Activated CD4-positive, alpha-beta T cell treated with anti-CD3 and anti-CD28 coated beads, Interleukin-2, amount 10 ng/mL, durations not matched to agents 24 days and 14 days (primary cell): ENCODE data around the gene NSUN5. TPM values are rescaled to one million over a fixed set of nuclear protein-coding genes. Genes with fewer than 3 reads are reported as not detected.
"Not testable (repeated sequence)": the region's sequence is repeated elsewhere in the genome, so short reads cannot be mapped to it uniquely, and the experiment has no call there.

Source experiments
- DNase-seq: peaks from one replicate; pipeline ENCODE4 v3.0.0; 2022
- H3K27ac Mint-ChIP-seq: one replicate; pipeline ENCODE4 v1.8.0; 2022; ENCODE audit warnings: mild to moderate bottlenecking, mixed read lengths
- H3K27me3 Mint-ChIP-seq: one replicate; pipeline ENCODE4 v1.8.0; 2022; ENCODE audit warnings: mixed read lengths
- H3K36me3 Mint-ChIP-seq: one replicate; pipeline ENCODE4 v1.8.0; 2022; ENCODE audit warnings: low read depth, mild to moderate bottlenecking, mixed read lengths
- H3K4me1 Mint-ChIP-seq: one replicate; pipeline ENCODE4 v1.8.0; 2021; ENCODE audit warnings: mixed read lengths
- H3K4me3 Mint-ChIP-seq: one replicate; pipeline ENCODE4 v1.8.0; 2022; ENCODE audit warnings: mild to moderate bottlenecking, moderate library complexity, mixed read lengths
- H3K9me3 Mint-ChIP-seq: one replicate; pipeline ENCODE4 v1.8.0; 2021; ENCODE audit warnings: mixed read lengths
- intact Hi-C: fragments of 100-400 bp; cut with micrococcal nuclease; formaldehyde crosslinking; loops from one replicate; pipeline ENCODE4 v1.15.1; 2023
- total RNA-seq: library from RNA; stranded (reverse); gene quantifications from 2 replicates; pipeline ENCODE4 v1.2.3, GENCODE V29; 2022

The NSUN5 gene
- total RNA-seq, 1 donor from 2014 or later = 72.5 TPM

DNA sequence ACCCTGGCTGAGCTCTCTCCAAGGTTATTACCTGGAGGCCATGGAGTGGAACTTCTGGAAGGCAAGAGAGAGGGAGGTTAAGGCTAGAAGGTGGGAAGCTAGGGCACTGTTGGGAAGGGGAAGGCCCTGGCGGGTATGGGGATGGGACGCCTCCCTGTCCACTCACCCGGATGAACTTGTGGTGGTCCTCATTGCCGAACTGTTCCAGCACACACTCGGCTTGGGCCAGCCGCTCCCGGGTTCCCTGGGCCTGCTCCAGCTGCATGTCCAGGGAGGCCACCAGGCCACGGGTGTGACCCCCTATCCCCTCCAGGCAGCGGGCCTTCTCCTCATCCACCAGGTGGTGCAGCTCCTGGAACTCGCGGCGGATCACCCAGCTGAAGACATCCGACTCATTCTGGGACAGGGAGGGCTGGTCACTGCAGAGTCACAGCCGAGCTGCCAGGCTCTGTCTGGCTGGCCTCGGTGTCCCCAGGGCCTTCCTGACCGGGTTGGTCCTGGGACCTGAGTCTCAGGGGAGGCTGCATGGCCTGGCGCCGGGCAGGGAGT, 10.1 kb upstream of the NSUN5 start:
- H3K9me3 Mint-ChIP-seq, DNase-seq, H3K4me3 Mint-ChIP-seq, H3K27ac Mint-ChIP-seq, intact Hi-C loops, H3K36me3 Mint-ChIP-seq, H3K4me1 Mint-ChIP-seq, H3K27me3 Mint-ChIP-seq: not testable (repeated sequence)

- Mint-ChIP-seq H3K4me1 (no peaks in the 10 kb centered on the region), H3K9me3 (no peaks in the 10 kb centered on the region), H3K36me3 (no peaks in the 10 kb centered on the region), H3K27me3 (no peaks in the 10 kb centered on the region), H3K27ac (no peak overlapping the region), H3K4me3 (no peak overlapping the region)
- intact Hi-C loops = no loop called here
- no peak for DNase-seq
Measured at GRCh38 chr7:73316521-73316920, 7.9 kb upstream of the NSUN5 start.

DNA sequence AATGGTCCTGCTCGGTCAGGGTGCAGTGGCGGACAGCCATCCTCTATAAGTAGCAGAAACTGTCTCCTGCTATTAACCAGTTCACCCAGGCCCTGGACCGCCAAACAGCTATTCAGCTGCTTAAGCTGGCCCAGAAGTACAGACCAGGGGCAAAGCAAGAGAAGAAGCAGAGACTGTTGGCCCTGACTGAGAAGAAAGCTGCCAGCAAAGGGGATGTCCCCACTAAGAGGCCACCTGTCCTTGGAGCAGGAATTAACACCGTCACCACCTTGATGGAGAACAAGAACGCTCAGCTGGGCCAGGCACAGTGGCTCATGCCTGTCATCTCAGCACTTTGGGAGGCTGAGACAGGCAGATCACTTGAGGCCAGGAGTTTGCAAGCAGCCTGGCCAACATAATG, 5.6 kb upstream of the NSUN5 start:
- H3K4me1 Mint-ChIP-seq = peaks cover under 1% of the 10 kb centered on the region
- no peaks in the 10 kb centered on the region for H3K27me3 Mint-ChIP-seq
- intact Hi-C loops = no loop called here
- no peaks in the 10 kb centered on the region for H3K36me3 Mint-ChIP-seq
- H3K27ac Mint-ChIP-seq = no peak overlapping the region
- no peaks in the 10 kb centered on the region for H3K9me3 Mint-ChIP-seq
- no peak for DNase-seq
- H3K4me3 Mint-ChIP-seq = no peak overlapping the region

GRCh38 chr7:73313521-73313906, 4.9 kb upstream of the NSUN5 start:
- intact Hi-C loops = no loop called here
- H3K4me3 Mint-ChIP-seq = no peak overlapping the region
- no peak for DNase-seq
- no peaks in the 10 kb centered on the region for H3K9me3 Mint-ChIP-seq
- H3K36me3 Mint-ChIP-seq = peaks cover 4% of the 10 kb centered on the region
- peaks cover 4% of the 10 kb centered on the region for H3K4me1 Mint-ChIP-seq
- no peaks in the 10 kb centered on the region for H3K27me3 Mint-ChIP-seq
- no peak overlapping the region for H3K27ac Mint-ChIP-seq

DNA sequence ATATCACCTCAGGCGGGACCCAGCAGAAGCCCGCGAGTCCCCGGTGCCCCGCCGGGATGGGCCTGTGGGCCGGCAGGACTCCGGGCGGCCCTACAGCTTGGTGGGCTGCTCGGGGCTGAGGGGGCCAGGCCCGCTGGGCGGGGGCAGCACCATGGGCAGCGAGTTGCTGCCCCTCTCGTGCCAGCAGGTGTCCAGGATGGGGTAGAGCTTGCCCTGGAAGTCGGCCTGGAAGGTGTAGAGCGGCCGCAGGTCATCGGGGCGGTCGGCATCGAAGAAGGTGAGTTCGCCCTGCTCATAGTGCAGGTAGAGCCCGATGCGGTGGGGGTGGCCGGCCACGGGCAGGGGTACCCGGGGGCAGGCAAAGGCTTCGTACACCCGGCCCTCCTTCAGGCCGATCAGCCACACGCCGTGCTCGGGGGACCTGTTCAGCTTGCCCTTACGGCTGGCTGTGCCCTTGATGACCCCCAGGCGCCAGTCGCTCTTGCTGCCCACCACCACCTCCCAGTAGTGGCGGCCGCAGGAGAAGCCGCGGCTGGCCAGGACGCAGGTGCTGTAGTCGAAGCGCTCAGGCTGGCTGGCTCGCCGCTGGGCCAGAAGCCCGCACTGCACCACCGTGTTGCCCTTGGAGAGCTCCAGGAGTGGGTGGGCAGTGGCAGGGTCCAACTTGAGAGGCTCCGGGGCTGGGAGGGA, 4.3 kb upstream of the NSUN5 start:
- Mint-ChIP-seq H3K36me3 (peaks cover 6% of the 10 kb centered on the region), H3K27me3 (no peaks in the 10 kb centered on the region), H3K9me3 (no peaks in the 10 kb centered on the region), H3K4me1 (peaks cover 7% of the 10 kb centered on the region), H3K4me3 (no peak overlapping the region), H3K27ac (no peak overlapping the region)
- intact Hi-C loops = no loop called here
- DNase-seq = no peak

DNA sequence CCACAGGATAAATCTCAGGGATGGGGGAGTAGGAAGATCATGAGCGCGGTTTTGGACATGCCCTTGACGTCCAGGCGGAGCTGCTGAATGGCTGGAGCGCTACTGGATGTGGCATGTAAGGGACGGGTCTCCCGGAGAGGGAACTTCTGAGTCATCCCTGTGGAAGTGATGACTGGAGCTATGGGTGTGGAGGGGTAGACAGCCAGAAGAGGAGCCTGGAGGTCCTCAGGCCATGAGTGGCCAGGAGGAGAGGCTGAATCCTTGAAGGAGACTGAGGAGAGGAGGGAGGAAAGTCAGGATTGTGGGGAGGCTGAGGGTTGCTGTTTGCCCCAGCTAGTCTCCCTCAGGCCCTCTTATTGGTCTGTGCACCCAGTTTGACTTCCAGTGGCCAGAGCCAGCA, 2.8 kb upstream of the NSUN5 start:
- intact Hi-C loops, DNase-seq, H3K9me3 Mint-ChIP-seq, H3K4me3 Mint-ChIP-seq, H3K27ac Mint-ChIP-seq, H3K27me3 Mint-ChIP-seq: not testable (repeated sequence)
- H3K4me1 Mint-ChIP-seq = peaks cover 18% of the 10 kb centered on the region
- peaks cover 18% of the 10 kb centered on the region for H3K36me3 Mint-ChIP-seq

DNA sequence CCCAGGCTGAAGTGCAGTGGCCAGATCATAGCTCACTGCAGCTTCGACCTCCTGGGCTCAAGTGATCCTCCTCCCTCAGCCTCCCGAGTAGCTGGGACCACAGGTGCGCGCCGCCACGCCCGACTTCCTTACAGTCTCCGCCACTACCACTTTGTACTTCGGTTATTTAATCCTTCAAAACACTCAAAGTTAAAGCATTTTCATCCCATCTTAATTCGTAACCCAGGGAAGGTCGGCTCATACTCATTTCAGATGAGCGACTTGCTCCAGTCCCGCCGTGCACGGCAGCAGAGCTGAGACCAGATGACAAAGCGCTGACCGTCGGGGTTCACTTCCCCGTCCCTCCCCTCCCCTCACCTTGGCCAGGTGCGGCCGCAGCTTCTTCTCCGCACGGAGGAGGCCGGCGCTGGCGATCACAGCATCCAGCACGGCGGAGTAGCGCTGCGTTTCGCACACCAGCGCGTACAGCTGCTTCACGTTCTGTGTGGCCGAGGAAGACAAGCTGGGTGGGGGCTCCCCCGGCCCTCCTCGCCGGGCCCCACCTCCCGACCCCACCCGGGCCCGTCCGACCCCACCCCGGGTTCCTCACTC, 457 bp downstream of the NSUN5 start:
- no peaks in the 10 kb centered on the region for H3K27me3 Mint-ChIP-seq
- intact Hi-C loops = no loop called here

GRCh38 chr7:73307436-73307835, 1.2 kb downstream of the NSUN5 start:
- Mint-ChIP-seq H3K4me3 (peak overlapping the region; percentile 100), H3K27ac (peak overlapping the region; percentile 60), H3K36me3 (peaks cover 34% of the 10 kb centered on the region), H3K27me3 (no peaks in the 10 kb centered on the region), H3K4me1 (peaks cover 23% of the 10 kb centered on the region), H3K9me3 (no peaks in the 10 kb centered on the region)
- intact Hi-C loops = no loop called here
- DNase-seq = no peak

More for the DNA sequence above, 457 bp downstream of the NSUN5 start:
- DNase-seq = no peak
- peak overlapping the region; percentile 97 for H3K27ac Mint-ChIP-seq
- no peaks in the 10 kb centered on the region for H3K9me3 Mint-ChIP-seq
- H3K4me3 Mint-ChIP-seq = peak overlapping the region; percentile 100
- peaks cover 30% of the 10 kb centered on the region for H3K36me3 Mint-ChIP-seq
- H3K4me1 Mint-ChIP-seq = peaks cover 23% of the 10 kb centered on the region

DNA sequence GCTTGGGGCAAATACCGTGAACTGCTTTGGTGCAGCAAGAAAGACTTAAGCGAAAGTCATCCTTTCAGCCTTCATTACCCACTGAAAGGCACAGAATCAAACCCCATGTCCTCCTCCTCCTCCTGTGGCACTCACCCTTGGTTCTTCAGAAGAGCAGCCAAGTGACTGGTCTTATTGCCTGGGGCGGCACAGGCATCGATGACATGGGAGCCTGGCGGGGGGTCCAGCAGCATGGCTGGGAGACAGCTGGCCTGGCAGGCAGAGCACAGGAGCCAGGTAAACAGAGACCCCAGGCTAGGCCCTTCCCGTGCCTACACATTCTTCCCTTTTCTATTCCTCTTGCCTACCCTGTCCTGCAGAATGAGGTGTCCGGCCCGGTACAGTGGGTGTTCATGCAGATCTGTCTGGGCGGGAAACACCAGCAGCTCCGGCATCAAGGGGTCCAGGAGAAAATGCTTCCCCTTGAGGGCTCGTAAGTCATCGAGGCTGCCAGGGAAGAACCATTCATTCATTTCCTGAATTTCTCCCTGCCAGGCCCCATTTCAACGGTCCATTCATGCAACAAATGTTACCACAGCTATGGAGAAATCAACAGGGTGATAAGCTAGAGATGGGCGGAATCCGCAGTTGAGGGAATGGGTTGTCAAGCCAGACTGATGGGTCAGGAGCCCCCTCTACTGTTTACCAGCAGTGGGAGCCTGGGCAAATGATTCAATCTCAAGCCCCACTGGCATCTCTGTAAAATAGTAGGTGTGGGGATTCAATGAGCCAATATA, 3.8 kb downstream of the NSUN5 start:
- intact Hi-C loops, H3K27me3 Mint-ChIP-seq, H3K27ac Mint-ChIP-seq, H3K4me3 Mint-ChIP-seq, DNase-seq, H3K9me3 Mint-ChIP-seq: not testable (repeated sequence)
- Mint-ChIP-seq H3K4me1 (peaks cover 23% of the 10 kb centered on the region), H3K36me3 (peaks cover 34% of the 10 kb centered on the region)

DNA sequence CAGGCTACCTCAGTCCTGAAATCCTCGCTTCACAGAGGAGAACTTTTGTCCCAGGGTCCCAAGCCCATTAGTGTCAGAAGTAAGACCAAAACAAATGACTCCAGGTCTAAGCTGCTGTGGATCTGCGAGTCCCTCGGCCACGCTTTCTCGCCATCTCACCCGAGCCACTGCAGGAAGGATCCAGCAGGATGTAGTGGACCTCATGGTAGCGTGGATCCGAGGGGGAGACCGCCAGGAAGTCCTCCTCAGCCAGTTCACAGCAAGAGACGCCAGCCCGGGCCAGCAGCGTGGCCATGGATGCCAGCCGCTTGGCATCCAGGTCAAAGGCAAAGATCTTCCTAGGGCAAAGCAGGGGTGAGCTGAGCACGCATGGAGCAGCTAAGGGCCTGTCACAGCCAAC, 4.6 kb downstream of the NSUN5 start:
- H3K4me1 Mint-ChIP-seq = peaks cover 21% of the 10 kb centered on the region
- peaks cover 34% of the 10 kb centered on the region for H3K36me3 Mint-ChIP-seq
- H3K27ac Mint-ChIP-seq = no peak overlapping the region
- H3K9me3 Mint-ChIP-seq = no peaks in the 10 kb centered on the region
- DNase-seq = no peak
- no peak overlapping the region for H3K4me3 Mint-ChIP-seq
- H3K27me3 Mint-ChIP-seq = no peaks in the 10 kb centered on the region
- intact Hi-C loops = no loop called here

DNA sequence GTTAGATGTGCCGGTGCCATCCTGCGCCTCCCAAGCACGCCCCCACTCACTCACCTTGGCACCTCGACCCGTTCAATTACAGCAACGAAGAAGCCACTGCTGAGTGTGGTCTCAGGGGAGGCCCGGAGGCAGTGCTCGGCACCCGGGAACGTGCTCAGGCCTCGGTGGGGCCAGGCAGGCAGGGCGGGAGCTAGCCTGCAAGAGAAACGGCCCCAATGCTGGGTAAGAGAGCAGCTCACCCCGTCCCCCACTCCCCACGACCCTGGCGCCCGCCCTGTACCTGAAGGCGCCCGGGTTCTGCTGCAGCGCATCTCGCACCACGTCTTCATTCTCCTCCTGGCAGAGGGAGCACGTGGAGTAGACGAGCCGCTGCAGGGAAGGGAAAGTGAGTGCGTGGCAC, 5.1 kb downstream of the NSUN5 start:
- intact Hi-C loops = no loop called here
- no peaks in the 10 kb centered on the region for H3K27me3 Mint-ChIP-seq
- H3K27ac Mint-ChIP-seq = no peak overlapping the region
- H3K36me3 Mint-ChIP-seq = peaks cover 31% of the 10 kb centered on the region
- H3K4me3 Mint-ChIP-seq = no peak overlapping the region
- H3K4me1 Mint-ChIP-seq = peaks cover 19% of the 10 kb centered on the region
- H3K9me3 Mint-ChIP-seq = no peaks in the 10 kb centered on the region
- no peak for DNase-seq

- intact Hi-C loops, DNase-seq, H3K27me3 Mint-ChIP-seq: not testable (repeated sequence)
Measured at GRCh38 chr7:73302846-73303245, 5.8 kb downstream of the NSUN5 start.

GRCh38 chr7:73301108-73301507, 7.5 kb downstream of the NSUN5 start:
- H3K9me3 Mint-ChIP-seq, H3K27me3 Mint-ChIP-seq, DNase-seq, H3K4me3 Mint-ChIP-seq, H3K4me1 Mint-ChIP-seq, H3K27ac Mint-ChIP-seq, intact Hi-C loops: not testable (repeated sequence)
- peaks cover 14% of the 10 kb centered on the region for H3K36me3 Mint-ChIP-seq

More at GRCh38 chr7:73302846-73303245, 5.8 kb downstream of the NSUN5 start:
- Mint-ChIP-seq H3K4me1 (peaks cover 15% of the 10 kb centered on the region), H3K36me3 (peaks cover 27% of the 10 kb centered on the region)
- H3K9me3 Mint-ChIP-seq, H3K27ac Mint-ChIP-seq, H3K4me3 Mint-ChIP-seq: not testable (repeated sequence)

DNA sequence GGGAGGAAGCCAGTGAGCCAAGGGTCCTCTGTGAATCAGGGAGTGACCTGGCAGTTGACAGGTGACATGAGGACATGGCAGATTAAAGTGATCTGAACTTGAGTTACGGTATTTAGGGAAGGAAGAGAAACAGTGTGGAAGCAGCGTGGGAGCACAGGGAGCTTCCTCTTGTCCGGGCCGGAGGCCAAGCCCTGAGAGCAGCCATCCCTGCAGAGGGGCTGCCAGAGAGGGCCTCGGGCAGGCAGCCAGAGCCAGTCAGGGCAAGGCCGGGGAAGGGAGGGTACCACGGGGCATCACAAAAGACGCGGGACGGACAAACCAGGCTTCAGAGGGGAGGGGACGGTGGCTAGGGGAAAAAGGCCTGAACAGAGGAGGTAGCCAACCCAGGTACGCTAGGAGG, 8.8 kb downstream of the NSUN5 start:
- H3K27ac Mint-ChIP-seq, H3K4me1 Mint-ChIP-seq, H3K4me3 Mint-ChIP-seq, H3K36me3 Mint-ChIP-seq, H3K27me3 Mint-ChIP-seq, DNase-seq, intact Hi-C loops, H3K9me3 Mint-ChIP-seq: not testable (repeated sequence)
